Fibroblast of gingiva (primary cell): ENCODE data around the gene TMEM128.
"Not testable (repeated sequence)": the region's sequence is repeated elsewhere in the genome, so short reads cannot be mapped to it uniquely, and the experiment has no call there.

Experiments used
- DNase-seq: peaks from one replicate; pipeline ENCODE4 v3.0.0-alpha.2; 2011; ENCODE audit warnings: low read depth

TMEM128 gene

GRCh38 chr4:4254666-4255065 lies 6.6 kb upstream of the TMEM128 start:
- DNase-seq = no peak

- no peak for DNase-seq
These were observed 6.2 kb upstream of the TMEM128 start for GRCh38 chr4:4254199-4254598.

GRCh38 chr4:4249866-4250265 lies 1.8 kb upstream of the TMEM128 start:
- no peak for DNase-seq

DNA sequence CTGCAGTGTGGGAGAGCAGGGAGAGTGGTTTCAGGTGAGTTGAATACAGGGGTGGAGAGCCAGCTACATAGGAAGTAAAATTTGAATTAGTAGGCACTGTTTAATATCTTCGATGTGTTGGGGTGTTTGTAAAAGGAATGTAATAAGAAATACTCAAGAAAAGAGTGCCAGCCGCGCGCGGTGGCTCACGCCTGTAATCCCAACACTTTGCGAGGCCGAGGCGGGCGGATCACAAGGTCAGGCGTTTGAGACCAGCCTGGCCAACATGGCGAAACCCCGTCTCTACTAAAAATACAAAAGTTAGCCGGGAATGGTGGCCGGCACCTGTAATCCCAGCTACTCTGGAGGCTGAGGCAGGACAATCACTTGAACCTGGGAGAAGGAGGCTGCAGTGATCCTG lies 1.3 kb upstream of the TMEM128 start:
- not testable (repeated sequence) for DNase-seq

GRCh38 chr4:4248885-4249203 lies 821 bp upstream of the TMEM128 start:
- DNase-seq = no peak

- DNase-seq = no peak
These were observed 361 bp downstream of the TMEM128 start for GRCh38 chr4:4247696-4248028.

- no peak for DNase-seq
These were observed 2.9 kb downstream of the TMEM128 start for GRCh38 chr4:4245172-4245571.

- not testable (repeated sequence) for DNase-seq
These were observed 8.5 kb downstream of the TMEM128 start for GRCh38 chr4:4239551-4239950.

DNA sequence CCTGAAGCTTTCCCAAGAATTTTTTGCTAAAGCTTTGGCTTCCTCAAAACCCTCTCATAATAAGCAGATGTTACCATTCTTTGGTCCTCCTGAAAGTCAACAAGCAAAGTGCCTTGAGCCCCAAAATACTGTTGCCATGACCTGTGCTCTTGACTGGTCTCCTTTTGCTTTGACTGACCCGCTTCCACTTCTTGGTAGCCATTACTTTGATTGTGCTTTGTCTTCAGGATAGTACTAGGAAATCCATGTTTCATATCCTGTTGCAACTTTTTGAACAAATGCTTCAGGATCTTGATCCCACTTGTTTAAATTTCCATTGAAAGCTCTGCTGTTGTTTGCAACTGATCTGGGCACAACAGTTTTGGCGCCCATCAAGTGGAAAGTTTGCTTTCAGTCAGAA lies 14.4 kb downstream of the TMEM128 start:
- no peak for DNase-seq

- DNase-seq = no peak
These were observed 19.7 kb downstream of the TMEM128 start for GRCh38 chr4:4228356-4228668.

DNA sequence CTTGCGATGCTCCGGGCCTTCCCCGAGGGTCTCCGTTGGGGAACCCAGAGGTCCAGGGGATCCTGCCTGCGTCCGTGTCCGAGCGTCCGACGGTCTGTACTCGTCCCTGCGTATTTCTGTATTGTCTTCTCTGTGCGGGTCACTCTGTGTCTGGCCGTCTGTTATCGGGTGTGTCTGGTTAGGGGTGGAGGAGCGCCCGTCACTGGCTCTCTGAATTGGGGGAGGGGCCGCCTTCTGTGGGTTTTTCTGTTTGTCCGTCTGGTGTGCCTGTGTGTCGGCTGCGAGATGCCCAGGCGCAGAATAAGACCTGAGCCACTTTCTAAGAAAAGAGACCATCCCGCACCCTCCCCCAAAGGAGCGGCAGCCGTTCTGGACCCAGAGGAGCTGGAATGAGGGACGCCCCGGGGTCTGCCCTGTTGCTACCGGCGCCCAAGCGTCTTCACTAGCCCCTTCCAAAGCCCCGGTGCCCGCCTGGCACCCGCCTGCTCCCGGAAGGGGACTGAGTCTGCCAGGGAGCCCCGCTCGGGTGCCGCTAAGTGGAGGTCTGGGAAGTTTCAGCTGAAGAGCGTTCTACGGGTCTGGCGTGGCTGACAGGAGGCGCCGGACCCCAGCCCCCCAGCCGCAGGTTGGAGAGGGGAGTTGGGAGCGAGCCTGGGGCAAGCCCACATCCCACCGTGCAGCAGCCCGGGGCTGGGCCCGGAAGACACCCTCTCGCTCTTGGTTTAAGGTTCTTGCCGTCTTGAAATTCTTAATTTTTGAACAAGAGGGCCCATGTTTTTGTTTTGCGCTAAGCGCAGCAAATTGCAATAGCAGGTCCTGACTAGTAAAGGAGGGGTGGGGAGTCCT lies 20.3 kb downstream of the TMEM128 start:
- DNase-seq = no peak

GRCh38 chr4:4226606-4227438 lies 21.2 kb downstream of the TMEM128 start, which contains the start of gene OTOP1:
OTOP1 (minus strand) TSS chr4:4226929; CDS start chr4:4226864, 65 bp downstream.
- DNase-seq = no peak

DNA sequence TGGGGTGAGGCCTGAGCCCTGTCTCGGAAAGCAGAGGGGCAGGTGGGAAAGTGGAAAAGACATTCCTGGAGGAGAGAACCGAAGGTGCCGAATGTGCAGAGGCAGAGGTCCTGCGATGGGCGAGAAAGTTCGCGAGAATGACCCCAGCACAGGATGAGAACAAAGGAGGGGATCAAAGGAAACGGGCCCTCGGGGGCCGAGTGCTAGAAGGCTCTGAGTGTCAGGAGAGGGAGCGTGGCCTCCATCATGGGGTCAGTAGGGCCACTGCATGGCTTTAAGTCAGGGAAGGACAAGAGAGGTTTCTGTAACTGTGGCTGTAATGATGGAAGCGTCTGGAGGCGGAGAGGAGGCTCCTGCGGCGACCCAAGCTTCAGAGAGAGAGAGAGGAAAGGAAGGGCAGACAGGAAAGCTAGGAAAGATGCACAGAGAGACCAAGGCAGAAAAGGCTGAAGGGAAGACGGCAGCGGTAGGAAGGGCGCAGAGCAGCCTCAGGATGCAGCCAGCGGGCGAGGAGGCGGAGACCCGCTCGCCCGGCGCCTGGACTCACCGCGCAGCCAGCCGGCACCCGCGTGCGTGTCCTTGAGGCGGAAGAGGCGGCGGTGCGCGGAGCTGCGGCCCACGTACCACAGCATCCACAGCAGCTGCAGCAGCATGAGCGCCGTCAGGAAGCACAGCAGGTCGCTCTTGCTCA lies 22.0 kb downstream of the TMEM128 start:
- DNase-seq = peak; percentile 4

DNA sequence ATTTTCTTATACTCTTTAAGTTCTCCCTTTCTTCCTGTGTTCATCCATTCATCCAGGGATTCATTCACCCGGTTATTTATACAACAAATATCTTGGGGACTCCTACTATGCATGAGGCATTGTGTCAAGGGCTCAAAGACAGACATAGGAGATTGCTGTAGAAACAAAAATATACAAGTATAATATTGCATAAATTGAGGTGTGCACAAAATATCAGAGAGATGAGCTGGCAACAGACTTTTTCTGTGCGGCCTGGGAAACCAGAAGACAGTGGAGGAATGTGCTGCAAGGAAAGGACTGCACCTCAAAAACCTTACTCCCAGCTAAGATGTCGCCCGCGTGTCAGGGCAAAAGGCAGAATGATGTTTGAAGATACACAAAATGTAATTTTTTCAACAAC lies 30.9 kb downstream of the TMEM128 start:
- DNase-seq = no peak

- no peak for DNase-seq
These were observed 31.4 kb downstream of the TMEM128 start for GRCh38 chr4:4216648-4217047.

DNA sequence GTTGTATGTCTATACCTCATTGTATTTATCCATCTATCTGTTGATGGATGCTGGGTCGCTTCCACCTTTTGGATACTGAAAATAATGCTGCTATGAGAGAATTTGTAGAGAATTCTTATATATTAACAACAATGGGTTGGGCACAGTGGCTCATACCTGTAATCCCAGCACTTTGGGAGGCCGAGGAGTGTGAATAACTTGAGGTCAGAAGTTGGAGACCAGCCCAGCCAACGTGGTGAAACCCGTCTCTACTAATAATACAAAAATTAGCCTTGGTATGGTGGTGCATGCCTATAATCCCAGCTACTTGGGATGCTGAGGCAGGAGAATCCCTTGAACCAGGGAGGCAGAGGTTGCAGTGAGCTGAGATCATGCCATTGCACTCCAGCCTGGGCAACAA lies 34.3 kb downstream of the TMEM128 start:
- not testable (repeated sequence) for DNase-seq

GRCh38 chr4:4206204-4206603 lies 41.8 kb downstream of the TMEM128 start:
- DNase-seq = no peak

DNA sequence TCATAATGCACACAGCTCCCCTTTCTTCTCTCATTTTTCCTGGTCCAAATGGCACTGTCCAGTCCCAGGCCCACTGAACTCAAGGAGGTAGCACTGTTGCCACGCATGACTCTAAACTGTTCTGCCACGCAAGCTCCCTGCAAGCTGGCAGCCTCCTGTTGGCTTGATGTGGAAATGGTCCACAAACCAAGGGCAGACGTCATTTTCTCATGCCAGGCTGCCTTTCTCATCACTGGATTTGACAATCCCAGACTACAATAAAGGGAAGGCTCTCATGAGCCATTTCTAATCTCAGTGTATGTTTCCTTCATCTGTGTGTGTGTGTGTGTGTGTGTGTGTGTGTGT lies 43.6 kb downstream of the TMEM128 start:
- no peak for DNase-seq

DNA sequence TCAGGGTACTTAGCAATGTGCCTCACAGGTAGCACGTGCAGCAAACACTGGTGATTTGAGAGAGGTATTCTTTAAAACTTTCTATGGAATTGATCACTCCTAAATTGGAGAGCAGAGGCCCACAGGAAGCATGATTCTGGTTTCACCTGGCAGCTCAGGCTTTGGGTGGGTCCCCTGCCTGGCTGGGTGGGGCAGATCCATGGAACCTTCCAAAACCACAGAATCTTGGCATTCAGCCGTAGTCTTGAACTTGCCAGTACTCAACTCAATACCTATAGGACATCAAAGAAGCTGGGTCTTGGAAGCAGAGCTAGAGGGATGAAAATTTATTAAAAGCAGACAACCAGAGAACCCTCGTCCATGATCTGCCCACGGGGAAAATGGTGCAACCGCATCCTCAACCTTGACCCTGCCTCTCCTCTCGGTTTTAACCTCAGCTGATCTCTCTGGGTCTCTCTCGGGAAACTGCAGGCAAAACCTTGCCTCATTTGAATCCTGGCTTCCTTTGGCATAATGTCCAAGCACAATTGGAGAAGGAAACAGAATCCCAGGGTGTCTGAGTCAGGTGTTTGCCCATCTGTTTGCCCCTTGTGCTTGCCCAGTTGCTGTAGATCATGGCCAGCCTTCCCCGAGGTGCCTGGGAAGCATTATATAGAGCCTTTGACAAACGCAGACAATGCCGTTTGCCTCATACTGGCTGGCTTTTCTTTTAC lies 44.2 kb downstream of the TMEM128 start:
- no peak for DNase-seq

DNA sequence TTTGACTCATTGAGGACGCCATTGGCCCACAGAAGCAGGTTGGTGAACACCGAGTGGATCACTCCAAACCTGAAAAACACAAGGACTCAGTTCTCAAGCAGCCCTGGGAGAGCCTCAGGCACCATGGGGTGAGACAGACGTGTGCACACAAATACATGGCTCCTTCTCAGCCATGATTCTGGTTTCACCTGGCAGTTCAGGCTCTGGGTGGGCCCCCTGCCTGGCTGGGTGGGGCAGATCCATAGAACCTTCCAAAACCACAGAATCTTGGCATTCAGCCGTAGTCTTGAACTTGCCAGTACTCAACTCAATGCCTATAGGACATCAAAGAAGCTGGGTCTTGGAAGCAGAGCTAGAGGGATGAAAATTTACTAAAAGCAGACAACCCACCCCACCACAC lies 45.5 kb downstream of the TMEM128 start:
- DNase-seq = no peak

- DNase-seq = no peak
These were observed 47.4 kb downstream of the TMEM128 start for GRCh38 chr4:4200624-4201023.

DNA sequence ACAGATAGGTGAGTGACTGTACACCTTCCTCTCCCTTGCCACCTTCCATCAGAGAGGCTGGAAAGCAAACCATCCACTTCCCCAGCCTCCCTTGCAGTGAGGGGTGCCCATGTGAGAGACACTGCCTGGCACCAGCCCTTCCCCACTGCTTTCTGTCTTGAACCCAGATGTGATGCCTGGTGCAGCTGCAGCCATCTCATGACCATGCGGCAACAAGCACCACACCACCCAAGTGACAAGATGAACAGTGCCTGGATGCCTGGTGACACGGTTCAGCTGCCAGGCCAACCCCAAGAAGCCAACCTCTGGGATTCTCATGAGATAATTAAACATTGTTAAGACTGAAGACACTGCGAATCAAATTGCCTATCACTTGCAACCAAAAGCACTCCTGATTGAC lies 52.7 kb downstream of the TMEM128 start:
- no peak for DNase-seq
